Endothelial cell of umbilical vein (primary cell): ENCODE measurements around the gene PTPN20. TPM values are rescaled to one million over a fixed set of nuclear protein-coding genes. Genes with fewer than 3 reads are reported as not detected.

Experiments
- BruUV-seq: library from RNA; stranded (reverse); fragments of 400-500 nt; replicated peaks from 2 replicates; lab custom pipeline; 2021; lab: Mats Ljungman, UMichigan
- CTCF ChIA-PET: fragments of 300-600, 350-600 bp; sonication (Branson Sonifier 250); formaldehyde crosslinking; loops from one replicate; lab custom pipeline; 2021; ENCODE audit warnings: antibody characterized with exemption, inconsistent platforms; lab: Charles Lee
- POLR2A ChIA-PET: fragments of 300-600, 350-600 bp; sonication (Branson Sonifier 250); formaldehyde crosslinking; loops from one replicate; lab custom pipeline; 2021; ENCODE audit warnings: antibody characterized with exemption, inconsistent platforms; lab: Charles Lee
- DNase-seq: peaks from one replicate; pipeline ENCODE4 v3.0.0-alpha.2; 2011; ENCODE audit warnings: low read depth, low spot score
- FAIRE-seq: peaks from 2 replicates; lab custom pipeline; 2011; peaks lifted over from hg19 to GRCh38; lab: Jason Lieb, UNC
- H2AFZ ChIP-seq: 2 replicates; pipeline ENCODE4 v1.6.0; 2012; ENCODE audit warnings: low read depth, low read length, control low read depth, inconsistent platforms
- H3K27ac ChIP-seq: 2 replicates; pipeline ENCODE4 v1.5.1; 2011; ENCODE audit warnings: low read depth, mild to moderate bottlenecking, control low read depth, low read length, moderate library complexity; ENCODE audit not compliant: insufficient read depth
- H3K27me3 ChIP-seq, 2 experiments: 2 replicates each; pipeline versions ENCODE4 v1.6.0 to v1.6.1; 2011; ENCODE audit warnings: low read length in 2 of 2, mixed read lengths in 1 of 2; ENCODE audit not compliant: control insufficient read depth in 2 of 2, insufficient read depth in 2 of 2
- H3K36me3 ChIP-seq, 2 experiments: 2 replicates in 1 of 2; 3 replicates in 1 of 2; pipeline ENCODE4 v1.5.1; 2011; ENCODE audit warnings: low read length in 2 of 2, mild to moderate bottlenecking in 1 of 2, moderate library complexity in 1 of 2; ENCODE audit not compliant: control insufficient read depth in 2 of 2, insufficient read depth in 2 of 2; ENCODE audit errors: extremely low read depth in 1 of 2
- H3K4me1 ChIP-seq: 3 replicates; pipeline ENCODE4 v1.5.1; 2011; ENCODE audit warnings: mild to moderate bottlenecking, low read length; ENCODE audit not compliant: control insufficient read depth, insufficient read depth; ENCODE audit errors: extremely low read depth
- H3K4me2 ChIP-seq: 2 replicates; pipeline ENCODE4 v1.6.1; 2011; ENCODE audit warnings: low read length, control low read depth, mixed read lengths; ENCODE audit not compliant: insufficient read depth
- H3K4me3 ChIP-seq, 3 experiments: fragments of 200-600 bp in 1 of 3; sonication (generic), shearing (Covaris generic) in 1 of 3; replicated peaks in 1 of 3; 2 replicates each; pipeline ENCODE4 v1.5.1; 2011 to 2016; ENCODE audit warnings: control low read depth in 3 of 3, low read length in 3 of 3, mild to moderate bottlenecking in 2 of 3, inconsistent platforms in 1 of 3, low read depth in 1 of 3, moderate library complexity in 1 of 3; ENCODE audit not compliant: insufficient read depth in 1 of 3
- H3K79me2 ChIP-seq: 2 replicates; pipeline ENCODE4 v1.6.0; 2012; ENCODE audit warnings: low read length, inconsistent platforms; ENCODE audit not compliant: control insufficient read depth, insufficient read depth
- H3K9ac ChIP-seq: replicated peaks from 2 replicates; pipeline ENCODE3; 2011; ENCODE audit warnings: low read length, control low read depth; ENCODE audit not compliant: insufficient read depth; ENCODE audit errors: extremely low read depth
- H3K9me1 ChIP-seq: replicated peaks from 3 replicates; pipeline ENCODE4 v1.6.0; 2011; ENCODE audit warnings: mild to moderate bottlenecking, low read length; ENCODE audit not compliant: control insufficient read depth, insufficient read depth; ENCODE audit errors: extremely low read depth
- H3K9me3 ChIP-seq: replicated peaks from 2 replicates; pipeline ENCODE4 v1.5.1; 2012; ENCODE audit warnings: low read length, inconsistent platforms; ENCODE audit not compliant: control insufficient read depth, insufficient read depth
- H4K20me1 ChIP-seq: replicated peaks from 2 replicates; pipeline ENCODE3; 2011; ENCODE audit warnings: mild to moderate bottlenecking, low read length; ENCODE audit not compliant: control insufficient read depth, insufficient read depth; ENCODE audit errors: extremely low read depth
- EZH2 ChIP-seq: IDR thresholded peaks from 2 replicates; pipeline ENCODE4 v1.6.1; 2012; ENCODE audit warnings: borderline replicate concordance, low read depth, mild to moderate bottlenecking, moderate library complexity, low read length, inconsistent platforms; ENCODE audit not compliant: severe bottlenecking
- FOS ChIP-seq: IDR thresholded peaks from 2 replicates; pipeline ENCODE4 v1.6.1; 2011; ENCODE audit warnings: mild to moderate bottlenecking, low read length, moderate library complexity, borderline replicate concordance; ENCODE audit not compliant: insufficient read depth
- GATA2 ChIP-seq: IDR thresholded peaks from 2 replicates; pipeline ENCODE4 v1.7.0; 2011; ENCODE audit warnings: low read depth, mild to moderate bottlenecking, moderate library complexity, mixed read lengths, low read length; ENCODE audit not compliant: insufficient read length, insufficient read depth
- MAX ChIP-seq: IDR thresholded peaks from 2 replicates; pipeline ENCODE4 v1.6.1; 2011; ENCODE audit not compliant: insufficient read depth, insufficient read length
- POLR2A ChIP-seq: IDR thresholded peaks from 2 replicates; pipeline ENCODE4 v1.6.1; 2012; ENCODE audit warnings: low read depth, mild to moderate bottlenecking, control low read depth, low read length
- POLR2AphosphoS5 ChIP-seq: IDR thresholded peaks from 2 replicates; pipeline ENCODE4 v1.6.1; 2012; ENCODE audit warnings: low read depth, mild to moderate bottlenecking, control low read depth, low read length, moderate library complexity; ENCODE audit not compliant: insufficient read depth
- dilution Hi-C: fragments of 300-500 bp; cut with MboI; formaldehyde crosslinking; loops from one replicate; pipeline ENCODE4 v1.15.0; 2019; ENCODE audit warnings: low sequenced_read_pairs; ENCODE audit not compliant: extremely low pct_ligation_motif_present
- intact Hi-C: fragments of 100-400 bp; cut with micrococcal nuclease; formaldehyde crosslinking; loops from one replicate; pipeline ENCODE4 v1.10.0; 2022
- polyA plus RNA-seq, 4 experiments: library from polyadenylated mRNA; depleted of rRNA in 3 of 4; stranded (reverse) in 3 of 4; unstranded in 1 of 4; fragments of >200 nt; gene quantifications; 2 replicates each; pipeline versions ENCODE4 v1.2.1 to v1.2.3, GENCODE V29; 2011 to 2012; ENCODE audit warnings: missing spikeins in 1 of 4
- total RNA-seq: library from RNA; stranded (reverse); gene quantifications from 2 replicates; pipeline ENCODE4 v1.2.3, GENCODE V29; 2021
- TF ChIP-seq, protein P1 (sequence below), 2 donors: IDR thresholded peaks; 1 replicate in 1 of 2; 2 replicates in 1 of 2; pipeline ENCODE4 v1.5.1; 2011; ENCODE audit warnings: low read length in 2 of 2, mild to moderate bottlenecking in 2 of 2, moderate library complexity in 2 of 2, control low read depth in 1 of 2, inconsistent platforms in 1 of 2, low read depth in 1 of 2; ENCODE audit not compliant: insufficient read depth in 1 of 2; ENCODE audit errors: extremely low read depth in 1 of 2

PTPN20 gene
- total and polyA plus RNA-seq, 2 donors (not counting 3 experiments of a cell fraction or from before 2014, with no cell fraction given), result 0.27 TPM; not detected in 1

DNA sequence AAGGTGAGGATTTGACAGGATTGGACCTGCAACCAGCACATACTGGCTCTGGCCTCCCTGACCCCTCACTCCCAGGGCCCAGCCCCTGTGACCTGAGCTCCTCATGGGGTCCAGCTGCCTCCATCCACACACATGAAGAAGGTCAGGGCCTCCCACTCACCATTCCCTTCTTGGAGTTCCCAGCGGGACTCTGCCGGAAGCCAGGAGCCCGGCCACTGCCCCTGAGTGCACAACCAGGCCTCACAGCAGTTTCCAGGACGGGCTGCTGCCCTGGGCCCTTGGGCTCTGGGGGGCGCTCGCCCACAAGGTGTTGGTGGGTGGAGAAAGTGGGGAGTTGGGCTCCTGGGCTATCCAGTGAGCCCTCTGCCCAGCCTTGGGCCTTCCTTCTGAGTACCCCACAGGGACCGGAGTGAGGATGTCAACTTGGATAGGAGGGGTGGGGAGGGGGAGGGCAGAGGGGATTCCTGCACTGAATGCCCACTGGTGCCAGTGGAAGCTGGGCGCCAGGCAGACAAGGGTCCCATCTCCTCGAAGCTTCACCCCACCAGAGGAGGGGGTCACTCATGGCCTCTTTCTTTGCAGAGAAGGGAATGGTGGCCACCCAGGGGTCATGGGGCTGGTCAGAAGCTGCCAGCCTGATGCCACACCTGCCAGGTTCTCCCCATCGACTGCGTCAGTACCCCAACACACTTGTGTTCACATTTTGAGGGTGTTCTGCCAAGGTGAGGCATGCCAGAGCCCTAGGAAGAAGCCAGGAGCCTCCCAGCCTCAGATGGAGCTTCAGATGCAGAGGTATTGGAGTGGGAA lies 115.3 kb downstream of the PTPN20 start:
- Histone ChIP-seq H3K27me3 (no peaks in the 10 kb centered on the region), H3K4me2 (no peak overlapping the region), H3K79me2 (no peaks in the 10 kb centered on the region), H3K27ac (no peak overlapping the region), H3K9ac (no peak overlapping the region), H2AFZ (no peak overlapping the region), H3K36me3 (no peaks in the 10 kb centered on the region), H3K4me1 (no peaks in the 10 kb centered on the region), H4K20me1 (no peaks in the 10 kb centered on the region), H3K9me1 (no peaks in the 10 kb centered on the region), H3K9me3 (no peaks in the 10 kb centered on the region), H3K4me3 (no peak overlapping the region)
- ChIA-PET POLR2A (no interaction called here), CTCF (interaction anchor here (2.0 to 3.3 kb wide), 3 partner anchors 21 to 320 kb away, joined by 4 to 47 read pairs (median 13); no protein-coding TSS in a partner anchor)
- TF ChIP-seq GATA2, result no peak
- no peak for TF ChIP-seq POLR2A
- BruUV-seq, result no TSS peak
- dilution Hi-C loops (no loop called here), intact Hi-C loops (no loop called here)
- no peak for DNase-seq
- FAIRE-seq, result no peak

DNA sequence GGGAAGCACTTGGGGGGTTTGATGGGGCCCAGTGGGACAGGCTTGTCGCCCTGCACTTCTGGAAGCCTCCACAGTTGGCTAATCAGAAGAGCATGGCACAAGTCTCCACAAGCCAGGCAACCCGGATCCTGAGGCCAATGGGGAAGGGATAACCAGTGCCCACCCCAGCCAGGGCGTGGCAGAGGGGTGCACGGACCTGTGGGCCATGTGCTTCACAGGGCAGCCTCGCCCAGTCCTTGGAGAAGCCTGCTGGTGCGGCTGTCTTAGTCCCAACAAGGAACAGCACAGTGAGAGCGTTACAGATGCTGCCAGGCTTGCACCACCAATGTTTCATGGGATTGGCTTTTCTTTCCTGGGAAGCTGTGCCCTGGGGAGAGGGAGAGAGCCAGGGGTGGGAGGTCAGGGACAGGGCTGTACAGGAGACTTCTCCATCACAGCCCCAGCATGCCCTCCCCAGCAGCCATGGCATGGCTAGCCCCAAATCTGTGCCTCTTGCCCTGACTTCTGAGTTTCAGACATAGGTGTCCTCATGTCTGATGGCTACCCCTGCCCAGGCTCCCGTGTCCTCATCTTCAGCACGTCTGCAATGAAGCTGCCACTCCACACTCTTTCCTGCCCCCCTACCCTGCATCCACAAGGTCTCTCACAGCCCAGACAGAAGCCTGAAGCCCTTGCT lies 116.0 kb downstream of the PTPN20 start:
- intact Hi-C loops (no loop called here), dilution Hi-C loops (no loop called here)
- Histone ChIP-seq H4K20me1 (no peaks in the 10 kb centered on the region), H3K36me3 (no peaks in the 10 kb centered on the region), H2AFZ (no peak overlapping the region), H3K79me2 (no peaks in the 10 kb centered on the region), H3K9me3 (no peaks in the 10 kb centered on the region), H3K9me1 (no peaks in the 10 kb centered on the region), H3K27ac (no peak overlapping the region), H3K4me3 (no peak overlapping the region), H3K9ac (no peak overlapping the region), H3K4me2 (no peak overlapping the region), H3K4me1 (no peaks in the 10 kb centered on the region), H3K27me3 (no peaks in the 10 kb centered on the region)
- BruUV-seq, result no TSS peak
- DNase-seq, result no peak
- no peak for FAIRE-seq
- ChIA-PET POLR2A (no interaction called here), CTCF (interaction anchor here (3.3 kb wide), 1 partner anchor 285 kb away, joined by 47 read pairs; no protein-coding TSS in a partner anchor)
- TF ChIP-seq, protein P1, sequence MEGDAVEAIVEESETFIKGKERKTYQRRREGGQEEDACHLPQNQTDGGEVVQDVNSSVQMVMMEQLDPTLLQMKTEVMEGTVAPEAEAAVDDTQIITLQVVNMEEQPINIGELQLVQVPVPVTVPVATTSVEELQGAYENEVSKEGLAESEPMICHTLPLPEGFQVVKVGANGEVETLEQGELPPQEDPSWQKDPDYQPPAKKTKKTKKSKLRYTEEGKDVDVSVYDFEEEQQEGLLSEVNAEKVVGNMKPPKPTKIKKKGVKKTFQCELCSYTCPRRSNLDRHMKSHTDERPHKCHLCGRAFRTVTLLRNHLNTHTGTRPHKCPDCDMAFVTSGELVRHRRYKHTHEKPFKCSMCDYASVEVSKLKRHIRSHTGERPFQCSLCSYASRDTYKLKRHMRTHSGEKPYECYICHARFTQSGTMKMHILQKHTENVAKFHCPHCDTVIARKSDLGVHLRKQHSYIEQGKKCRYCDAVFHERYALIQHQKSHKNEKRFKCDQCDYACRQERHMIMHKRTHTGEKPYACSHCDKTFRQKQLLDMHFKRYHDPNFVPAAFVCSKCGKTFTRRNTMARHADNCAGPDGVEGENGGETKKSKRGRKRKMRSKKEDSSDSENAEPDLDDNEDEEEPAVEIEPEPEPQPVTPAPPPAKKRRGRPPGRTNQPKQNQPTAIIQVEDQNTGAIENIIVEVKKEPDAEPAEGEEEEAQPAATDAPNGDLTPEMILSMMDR (IDR thresholded peaks at IDR 0.05; ENCODE audit: extremely low read depth in 1 of 2, insufficient read depth in 1 of 2, low read depth in 1 of 2, low read length in 2 of 2), result no peak
- TF ChIP-seq FOS, result no peak
- no peak for TF ChIP-seq POLR2AphosphoS5
- TF ChIP-seq MAX, result no peak
- no peak for TF ChIP-seq EZH2
